PC-3 (cell line): ENCODE results near the gene MIEF1.
"Not testable (repeated sequence)": the region's sequence is repeated elsewhere in the genome, so short reads cannot be mapped to it uniquely, and the experiment has no call there.

Source experiments
- EZH2 ChIP-seq: fragments of 300-600 bp; sonication (generic); IDR thresholded peaks from one replicate; pipeline ENCODE4 v1.6.1; 2017; ENCODE audit warnings: antibody characterized with exemption, mild to moderate bottlenecking, low read length; ENCODE audit not compliant: unreplicated experiment
- EZH2phosphoT487 ChIP-seq: fragments of 300-600 bp; sonication (generic); IDR thresholded peaks from 2 replicates; pipeline ENCODE4 v1.6.1; 2018; ENCODE audit warnings: mild to moderate bottlenecking, antibody characterized with exemption, low read length, borderline replicate concordance

GRCh38 chr22:39507021-39507420 lies 4.9 kb downstream of the MIEF1 start:
- not testable (repeated sequence) for TF ChIP-seq EZH2, EZH2phosphoT487
